ENCODE measurements around the gene CDH23. TPM values are rescaled to one million over a fixed set of nuclear protein-coding genes. Genes with fewer than 3 reads are reported as not detected.
"Not testable (repeated sequence)": the region's sequence is repeated elsewhere in the genome, so short reads cannot be mapped to it uniquely, and the experiment has no call there.

Gene CDH23
- total RNA-seq, 2 donors from 2014 or later, result 0.06 TPM; not detected in 1

GRCh38 chr10:71842856-71843686, 446.4 kb downstream of the CDH23 start:
- Mint-ChIP-seq H3K4me3 (peak overlapping the region; percentile 54), H3K9me3 (no peaks in the 10 kb centered on the region)

GRCh38 chr10:71844084-71844483, 447.4 kb downstream of the CDH23 start:
- ATAC-seq, result no peak
- H3K27me3 Mint-ChIP-seq, result no peaks in the 10 kb centered on the region
- no peaks in the 10 kb centered on the region for H3K9me3 Mint-ChIP-seq
- no peaks in the 10 kb centered on the region for H3K36me3 Mint-ChIP-seq
- no peak overlapping the region for H3K27ac Mint-ChIP-seq
- peak overlapping the region; percentile 54 for H3K4me3 Mint-ChIP-seq
- DNase-seq (ENCODE audit: low spot score), result no peak
- H3K4me1 Mint-ChIP-seq (ENCODE audit: low read depth in 2 of 2), result peaks cover 44 to 69% of the 10 kb centered on the region in 2 donors

More at GRCh38 chr10:71842856-71843686, 446.4 kb downstream of the CDH23 start:
- DNase-seq (ENCODE audit: low spot score) (no peak), ATAC-seq (no peak)
- no peaks in the 10 kb centered on the region for H3K27me3 Mint-ChIP-seq
- no peaks in the 10 kb centered on the region for H3K36me3 Mint-ChIP-seq
- peaks cover 42 to 69% of the 10 kb centered on the region in 2 donors for H3K4me1 Mint-ChIP-seq (ENCODE audit: low read depth in 2 of 2)
- no peak overlapping the region for H3K27ac Mint-ChIP-seq

- DNase-seq (ENCODE audit: low spot score), result no peak
- Mint-ChIP-seq H3K4me3 (peak overlapping the region; percentile 9), H3K36me3 (no peaks in the 10 kb centered on the region), H3K9me3 (no peaks in the 10 kb centered on the region), H3K27ac (no peak overlapping the region), H3K27me3 (no peaks in the 10 kb centered on the region), H3K4me1 (ENCODE audit: low read depth in 2 of 2) (peaks cover 48 to 75% of the 10 kb centered on the region in 2 donors)
- no peak for ATAC-seq
These were observed 448.0 kb downstream of the CDH23 start for GRCh38 chr10:71844695-71845094.

- Mint-ChIP-seq H3K4me1 (ENCODE audit: low read depth in 2 of 2) (peaks cover 53 to 75% of the 10 kb centered on the region in 2 donors), H3K27ac (peak overlapping the region in 1 of 2 donors; percentile 33), H3K27me3 (no peaks in the 10 kb centered on the region), H3K4me3 (no peak overlapping the region), H3K9me3 (no peaks in the 10 kb centered on the region), H3K36me3 (no peaks in the 10 kb centered on the region)
- DNase-seq (ENCODE audit: low spot score), result no peak
- no peak for ATAC-seq
These were observed 449.0 kb downstream of the CDH23 start for GRCh38 chr10:71845410-71846405.

- no peak for DNase-seq (ENCODE audit: low spot score)
- H3K4me3 Mint-ChIP-seq, result no peak overlapping the region
- H3K27ac Mint-ChIP-seq, result no peak overlapping the region
- H3K9me3 Mint-ChIP-seq, result no peaks in the 10 kb centered on the region
- peaks cover 57 to 79% of the 10 kb centered on the region in 2 donors for H3K4me1 Mint-ChIP-seq (ENCODE audit: low read depth in 2 of 2)
- H3K27me3 Mint-ChIP-seq, result no peaks in the 10 kb centered on the region
- ATAC-seq, result no peak
- H3K36me3 Mint-ChIP-seq, result no peaks in the 10 kb centered on the region
These were observed 450.1 kb downstream of the CDH23 start for GRCh38 chr10:71846816-71847215.

GRCh38 chr10:71847418-71847817, 450.7 kb downstream of the CDH23 start:
- Mint-ChIP-seq H3K27ac (peak overlapping the region in 1 of 2 donors; percentile 37), H3K9me3 (no peaks in the 10 kb centered on the region), H3K4me1 (ENCODE audit: low read depth in 2 of 2) (peaks cover 57 to 78% of the 10 kb centered on the region in 2 donors), H3K36me3 (no peaks in the 10 kb centered on the region), H3K27me3 (no peaks in the 10 kb centered on the region), H3K4me3 (peak overlapping the region; percentile 9)
- DNase-seq (ENCODE audit: low spot score) (no peak), ATAC-seq (no peak)

- ATAC-seq, result no peak
- no peaks in the 10 kb centered on the region for H3K36me3 Mint-ChIP-seq
- H3K4me3 Mint-ChIP-seq, result peak overlapping the region; percentile 36
- no peaks in the 10 kb centered on the region for H3K27me3 Mint-ChIP-seq
- DNase-seq (ENCODE audit: low spot score), result no peak
- no peaks in the 10 kb centered on the region for H3K9me3 Mint-ChIP-seq
- peaks cover 46 to 66% of the 10 kb centered on the region in 2 donors for H3K4me1 Mint-ChIP-seq (ENCODE audit: low read depth in 2 of 2)
- peak overlapping the region in 1 of 2 donors; percentile 37 for H3K27ac Mint-ChIP-seq
These were observed 451.9 kb downstream of the CDH23 start for GRCh38 chr10:71848325-71849275.

GRCh38 chr10:71849461-71849908, 452.8 kb downstream of the CDH23 start:
- Mint-ChIP-seq H3K27me3 (no peaks in the 10 kb centered on the region), H3K4me3 (peak overlapping the region; percentile 96), H3K27ac (no peak overlapping the region), H3K9me3 (no peaks in the 10 kb centered on the region), H3K4me1 (ENCODE audit: low read depth in 2 of 2) (peaks cover 45 to 59% of the 10 kb centered on the region in 2 donors), H3K36me3 (no peaks in the 10 kb centered on the region)
- ATAC-seq (no peak), DNase-seq (ENCODE audit: low spot score) (no peak)

- no peak for ATAC-seq
- no peaks in the 10 kb centered on the region for H3K9me3 Mint-ChIP-seq
- H3K36me3 Mint-ChIP-seq, result no peaks in the 10 kb centered on the region
- peaks cover 41 to 52% of the 10 kb centered on the region in 2 donors for H3K4me1 Mint-ChIP-seq (ENCODE audit: low read depth in 2 of 2)
- H3K4me3 Mint-ChIP-seq, result peak overlapping the region; percentile 96
- no peaks in the 10 kb centered on the region for H3K27me3 Mint-ChIP-seq
- H3K27ac Mint-ChIP-seq, result peak overlapping the region; percentile 7 to 84
- no peak for DNase-seq (ENCODE audit: low spot score)
These were observed 453.5 kb downstream of the CDH23 start for GRCh38 chr10:71850021-71850742.

GRCh38 chr10:71850743-71851464, 454.2 kb downstream of the CDH23 start, which contains the start of gene PSAP:
TSS of gene PSAP (minus strand) at chr10:71851251. CDS start at chr10:71851221, 30 bp downstream.
- H3K27ac Mint-ChIP-seq, result peak within 1 kb of the TSS; percentile 7 to 84
- no peaks in the 10 kb centered on the region for H3K9me3 Mint-ChIP-seq
- H3K27me3 Mint-ChIP-seq, result no peaks in the 10 kb centered on the region
- DNase-seq (ENCODE audit: low spot score) (peak; percentile 99), ATAC-seq (peak; percentile 99)
- no peaks in the 10 kb centered on the region for H3K36me3 Mint-ChIP-seq
- H3K4me3 Mint-ChIP-seq, result peak within 1 kb of the TSS; percentile 96
- H3K4me1 Mint-ChIP-seq (ENCODE audit: low read depth in 2 of 2), result peaks cover 36 to 45% of the 10 kb centered on the region in 2 donors

GRCh38 chr10:71851465-71852095, 454.9 kb downstream of the CDH23 start:
- Mint-ChIP-seq H3K4me1 (ENCODE audit: low read depth in 2 of 2) (peaks cover 36 to 44% of the 10 kb centered on the region in 2 donors), H3K4me3 (peak overlapping the region; percentile 96), H3K27ac (peak overlapping the region; percentile 7 to 84)
- not testable (repeated sequence) for H3K27me3 Mint-ChIP-seq; H3K36me3 Mint-ChIP-seq; ATAC-seq; DNase-seq (ENCODE audit: low spot score); H3K9me3 Mint-ChIP-seq

All from natural killer cell treated with Interleukin-12 subunit alpha and Interleukin-12 subunit beta and Interleukin-15 and Interleukin-18, amount 100 ng/mL, for 72 hours (primary cell).